HEK293 (cell line): ENCODE measurements around the gene PLEKHA7.
A peak's percentile ranks its signal among the peaks of the same experiment; 100 is the strongest.

Experiments used
- CTCF ChIA-PET: fragments of 350-600 bp; formaldehyde crosslinking; extraction: SDS; loops from one replicate; lab custom pipeline; 2021; ENCODE audit warnings: antibody characterized with exemption; lab: Yijun Ruan, JAX
- POLR2A ChIA-PET: fragments of 300-600 bp; formaldehyde crosslinking; extraction: SDS; loops from one replicate; lab custom pipeline; 2020; ENCODE audit warnings: antibody characterized with exemption, inconsistent platforms; lab: Yijun Ruan, JAX
- H3K27ac ChIP-seq: fragments of 200-500 bp; sonication (Bioruptor generic); 2 replicates; pipeline ENCODE4 v1.5.1; 2014; ENCODE audit warnings: low read depth, low read length, control low read depth, inconsistent platforms; ENCODE audit errors: extremely low read depth
- H3K36me3 ChIP-seq, 2 experiments: fragments of 200-500 bp in 1 of 2; sonication (Bioruptor generic) in 1 of 2; 1 replicate in 1 of 2; 2 replicates in 1 of 2; pipeline ENCODE4 v1.5.1; 2014 to 2017; ENCODE audit warnings: inconsistent platforms in 2 of 2, low read length in 2 of 2; ENCODE audit not compliant: control insufficient read depth in 2 of 2, insufficient read depth in 1 of 2
- H3K4me1 ChIP-seq: fragments of 200-500 bp; sonication (Bioruptor generic); 2 replicates; pipeline ENCODE4 v1.5.1; 2014; ENCODE audit warnings: mild to moderate bottlenecking, low read length, inconsistent platforms; ENCODE audit not compliant: control insufficient read depth, insufficient read depth
- H3K4me3 ChIP-seq: 2 replicates; pipeline ENCODE4 v1.5.1; 2011; ENCODE audit warnings: low read depth, mild to moderate bottlenecking, control low read depth, low read length, moderate library complexity
- H3K9me3 ChIP-seq: fragments of 200-500 bp; sonication (Bioruptor generic); 2 replicates; pipeline ENCODE4 v1.5.1; 2014; ENCODE audit warnings: low read depth, low read length, inconsistent platforms; ENCODE audit not compliant: control insufficient read depth, insufficient read depth
- SCRT2 ChIP-seq: fragments of 450-650 bp; formaldehyde crosslinking; IDR thresholded peaks from 2 replicates; pipeline ENCODE4 v1.5.1; 2016; ENCODE audit warnings: missing biosample characterization, missing genetic modification characterization
- TRIM28 ChIP-seq: IDR thresholded peaks from 2 replicates; pipeline ENCODE4 v1.6.1; 2011; ENCODE audit warnings: low read length, control low read depth, borderline replicate concordance
- ZFP69B ChIP-seq: fragments of 450-650 bp; formaldehyde crosslinking; IDR thresholded peaks from 2 replicates; pipeline ENCODE4 v1.5.1; 2016; ENCODE audit warnings: missing biosample characterization, missing genetic modification characterization
- ZNF174 ChIP-seq: fragments of 450-650 bp; formaldehyde crosslinking; IDR thresholded peaks from 2 replicates; pipeline ENCODE4 v1.5.0; 2017; ENCODE audit warnings: missing biosample characterization, mild to moderate bottlenecking, missing genetic modification characterization
- ZNF184 ChIP-seq: fragments of 450-650 bp; IDR thresholded peaks from 2 replicates; pipeline ENCODE4 v1.5.1; 2018; ENCODE audit warnings: missing biosample characterization, mild to moderate bottlenecking, missing genetic modification characterization
- ZNF202 ChIP-seq: fragments of 450-650 bp; formaldehyde crosslinking; IDR thresholded peaks from 2 replicates; pipeline ENCODE4 v1.5.1; 2016; ENCODE audit warnings: missing biosample characterization, missing genetic modification characterization, borderline replicate concordance
- ZNF223 ChIP-seq: fragments of 450-650 bp; formaldehyde crosslinking; IDR thresholded peaks from 2 replicates; pipeline ENCODE4 v1.5.1; 2016; ENCODE audit warnings: missing biosample characterization, missing genetic modification characterization
- ZNF266 ChIP-seq: fragments of 450-650 bp; formaldehyde crosslinking; IDR thresholded peaks from 2 replicates; pipeline ENCODE4 v1.5.1; 2016; ENCODE audit warnings: missing biosample characterization, missing genetic modification characterization, low read depth
- ZNF292 ChIP-seq: fragments of 450-650 bp; formaldehyde crosslinking; IDR thresholded peaks from 2 replicates; pipeline ENCODE4 v1.5.1; 2016; ENCODE audit warnings: low read depth, missing biosample characterization, missing genetic modification characterization, borderline replicate concordance
- ZNF302 ChIP-seq: fragments of 450-650 bp; formaldehyde crosslinking; IDR thresholded peaks from 2 replicates; pipeline ENCODE4 v1.5.1; 2016; ENCODE audit warnings: missing biosample characterization, missing genetic modification characterization, low read depth
- ZNF324 ChIP-seq: fragments of 450-650 bp; formaldehyde crosslinking; IDR thresholded peaks from 2 replicates; pipeline ENCODE4 v1.5.1; 2016; ENCODE audit warnings: missing biosample characterization, missing genetic modification characterization
- ZNF423 ChIP-seq: fragments of 450-650 bp; formaldehyde crosslinking; IDR thresholded peaks from 2 replicates; pipeline ENCODE4 v1.5.1; 2016; ENCODE audit warnings: missing biosample characterization, missing genetic modification characterization
- ZNF48 ChIP-seq: fragments of 450-650 bp; formaldehyde crosslinking; IDR thresholded peaks from 2 replicates; pipeline ENCODE4 v1.5.1; 2016; ENCODE audit warnings: missing biosample characterization, missing genetic modification characterization
- ZNF521 ChIP-seq: fragments of 450-650 bp; formaldehyde crosslinking; IDR thresholded peaks from 2 replicates; pipeline ENCODE4 v1.5.1; 2017; ENCODE audit warnings: missing biosample characterization, mild to moderate bottlenecking, missing genetic modification characterization
- ZNF623 ChIP-seq: fragments of 450-650 bp; formaldehyde crosslinking; IDR thresholded peaks from 2 replicates; pipeline ENCODE4 v1.5.1; 2016; ENCODE audit warnings: missing biosample characterization, missing genetic modification characterization
- ZNF654 ChIP-seq: fragments of 450-650 bp; formaldehyde crosslinking; IDR thresholded peaks from 2 replicates; pipeline ENCODE4 v1.5.1; 2016; ENCODE audit warnings: low read depth, missing biosample characterization, missing genetic modification characterization
- ZNF664 ChIP-seq: fragments of 450-650 bp; formaldehyde crosslinking; IDR thresholded peaks from 2 replicates; pipeline ENCODE4 v1.5.1; 2016; ENCODE audit warnings: missing biosample characterization, missing genetic modification characterization
- TF ChIP-seq, protein P1 (sequence below): fragments of 450-650 bp; formaldehyde crosslinking; IDR thresholded peaks from 2 replicates; pipeline ENCODE4 v1.5.1; 2016; ENCODE audit warnings: missing biosample characterization, missing genetic modification characterization
- TF ChIP-seq, protein P2 (sequence below): fragments of 450-650 bp; formaldehyde crosslinking; optimal IDR thresholded peaks from 2 replicates; pipeline ENCODE3; 2016; ENCODE audit warnings: missing biosample characterization, mild to moderate bottlenecking, missing genetic modification characterization

PLEKHA7 gene

GRCh38 chr11:16807306-16807705 lies 206.9 kb downstream of the PLEKHA7 start (continued):
- TF ChIP-seq, protein P1, sequence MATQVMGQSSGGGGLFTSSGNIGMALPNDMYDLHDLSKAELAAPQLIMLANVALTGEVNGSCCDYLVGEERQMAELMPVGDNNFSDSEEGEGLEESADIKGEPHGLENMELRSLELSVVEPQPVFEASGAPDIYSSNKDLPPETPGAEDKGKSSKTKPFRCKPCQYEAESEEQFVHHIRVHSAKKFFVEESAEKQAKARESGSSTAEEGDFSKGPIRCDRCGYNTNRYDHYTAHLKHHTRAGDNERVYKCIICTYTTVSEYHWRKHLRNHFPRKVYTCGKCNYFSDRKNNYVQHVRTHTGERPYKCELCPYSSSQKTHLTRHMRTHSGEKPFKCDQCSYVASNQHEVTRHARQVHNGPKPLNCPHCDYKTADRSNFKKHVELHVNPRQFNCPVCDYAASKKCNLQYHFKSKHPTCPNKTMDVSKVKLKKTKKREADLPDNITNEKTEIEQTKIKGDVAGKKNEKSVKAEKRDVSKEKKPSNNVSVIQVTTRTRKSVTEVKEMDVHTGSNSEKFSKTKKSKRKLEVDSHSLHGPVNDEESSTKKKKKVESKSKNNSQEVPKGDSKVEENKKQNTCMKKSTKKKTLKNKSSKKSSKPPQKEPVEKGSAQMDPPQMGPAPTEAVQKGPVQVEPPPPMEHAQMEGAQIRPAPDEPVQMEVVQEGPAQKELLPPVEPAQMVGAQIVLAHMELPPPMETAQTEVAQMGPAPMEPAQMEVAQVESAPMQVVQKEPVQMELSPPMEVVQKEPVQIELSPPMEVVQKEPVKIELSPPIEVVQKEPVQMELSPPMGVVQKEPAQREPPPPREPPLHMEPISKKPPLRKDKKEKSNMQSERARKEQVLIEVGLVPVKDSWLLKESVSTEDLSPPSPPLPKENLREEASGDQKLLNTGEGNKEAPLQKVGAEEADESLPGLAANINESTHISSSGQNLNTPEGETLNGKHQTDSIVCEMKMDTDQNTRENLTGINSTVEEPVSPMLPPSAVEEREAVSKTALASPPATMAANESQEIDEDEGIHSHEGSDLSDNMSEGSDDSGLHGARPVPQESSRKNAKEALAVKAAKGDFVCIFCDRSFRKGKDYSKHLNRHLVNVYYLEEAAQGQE (tag by site-specific recombination): no peak
- TF ChIP-seq ZNF292 (tag by site-specific recombination) (no peak), TRIM28 (no peak), ZNF48 (tag by site-specific recombination) (no peak), ZNF654 (tag by site-specific recombination) (no peak), ZNF623 (tag by site-specific recombination) (no peak), ZNF324 (tag by site-specific recombination) (no peak)

- Histone ChIP-seq H3K9me3 (no peaks in the 10 kb centered on the region), H3K36me3 (peaks cover 0 to 20% of the 10 kb centered on the region in 2 experiments; a peak in 1 of 3 replicates), H3K27ac (no peak overlapping the region), H3K4me3 (no peak overlapping the region), H3K4me1 (no peaks in the 10 kb centered on the region)
- CTCF ChIA-PET: interaction anchor here (1.2 to 3.5 kb wide), 2 partner anchors 14 to 21 kb away, joined by 3 to 14 read pairs; no protein-coding TSS in a partner anchor
- POLR2A ChIA-PET: no interaction called here
- TF ChIP-seq SCRT2 (tag by site-specific recombination) (peak; percentile 53; the same call in 1 of the 2 replicates), ZNF521 (tag by site-specific recombination) (no peak)
Measured at GRCh38 chr11:16806791-16807190, 207.4 kb downstream of the PLEKHA7 start.

- no peak overlapping the region for H3K27ac ChIP-seq
- ChIA-PET CTCF (interaction anchor here (0.6 to 3.5 kb wide), 4 partner anchors 15 to 570 kb away, joined by 3 to 14 read pairs (median 6); no protein-coding TSS in a partner anchor), POLR2A (no interaction called here)
- H3K4me1 ChIP-seq: no peaks in the 10 kb centered on the region
- peaks cover 0 to 22% of the 10 kb centered on the region in 2 experiments; a peak in 1 of 3 replicates for H3K36me3 ChIP-seq
- TF ChIP-seq ZNF266 (tag by site-specific recombination) (no peak), ZNF184 (tag by site-specific recombination) (no peak), ZNF302 (tag by site-specific recombination) (no peak), ZNF174 (tag by site-specific recombination) (no peak), ZNF202 (no peak), ZNF664 (no peak), ZFP69B (tag by site-specific recombination) (no peak), ZNF423 (tag by site-specific recombination) (no peak), ZNF223 (no peak)
- TF ChIP-seq, protein P2, sequence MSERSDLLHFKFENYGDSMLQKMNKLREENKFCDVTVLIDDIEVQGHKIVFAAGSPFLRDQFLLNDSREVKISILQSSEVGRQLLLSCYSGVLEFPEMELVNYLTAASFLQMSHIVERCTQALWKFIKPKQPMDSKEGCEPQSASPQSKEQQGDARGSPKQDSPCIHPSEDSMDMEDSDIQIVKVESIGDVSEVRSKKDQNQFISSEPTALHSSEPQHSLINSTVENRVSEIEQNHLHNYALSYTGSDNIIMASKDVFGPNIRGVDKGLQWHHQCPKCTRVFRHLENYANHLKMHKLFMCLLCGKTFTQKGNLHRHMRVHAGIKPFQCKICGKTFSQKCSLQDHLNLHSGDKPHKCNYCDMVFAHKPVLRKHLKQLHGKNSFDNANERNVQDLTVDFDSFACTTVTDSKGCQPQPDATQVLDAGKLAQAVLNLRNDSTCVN: no peak
- H3K9me3 ChIP-seq: no peaks in the 10 kb centered on the region
- no peak overlapping the region for H3K4me3 ChIP-seq
Measured at GRCh38 chr11:16805938-16806337, 208.3 kb downstream of the PLEKHA7 start.
